ENCODE results near the gene NMT2. TPM values are rescaled to one million over a fixed set of nuclear protein-coding genes. Genes with fewer than 3 reads are reported as not detected.
"Not testable (repeated sequence)": the region's sequence is repeated elsewhere in the genome, so short reads cannot be mapped to it uniquely, and the experiment has no call there.

The NMT2 gene
- total and polyA plus RNA-seq, 3 donors from 2014 or later = 35.8 to 68.3 (median 56.6) TPM

DNA sequence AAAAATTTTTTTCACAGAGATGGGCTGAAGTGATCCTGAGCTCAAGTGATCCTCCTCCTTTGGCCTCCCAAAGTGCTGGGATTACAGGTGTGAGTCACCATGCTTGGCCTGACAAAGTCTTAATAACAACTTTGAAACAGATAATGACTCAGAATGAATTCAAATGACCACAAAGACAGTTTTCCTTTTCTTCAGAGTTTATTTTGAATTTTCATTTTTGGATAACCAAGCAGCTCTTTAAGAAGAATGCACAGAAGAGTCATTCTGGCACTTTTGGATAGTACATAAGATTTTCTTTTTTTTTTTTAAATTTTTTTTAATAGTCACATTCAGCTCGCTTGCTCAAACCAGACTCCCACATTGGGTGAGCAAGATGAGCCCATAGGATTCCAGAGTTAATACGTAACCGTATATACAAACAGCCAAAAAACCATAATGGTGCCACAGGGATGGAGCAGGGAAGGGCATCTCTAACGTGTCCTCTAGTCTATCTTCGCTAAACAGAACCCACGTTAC is 43.0 kb upstream of the NMT2 start:
- Histone ChIP-seq H3K27me3 (no peaks in the 10 kb centered on the region), H3K9me3 (no peaks in the 10 kb centered on the region), H3K4me1 (peaks cover 3% of the 10 kb centered on the region), H3K36me3 (ENCODE audit: low read depth, missing control alignments) (no peaks in the 10 kb centered on the region), H3K27ac (no peak overlapping the region), H3K4me3 (no peak overlapping the region)
- no peak for DNase-seq
- intact Hi-C loops (cut with DNase I; ENCODE audit: low total_unique reads) = no loop called here
- TF ChIP-seq POLR2A (IDR thresholded peaks at IDR 0.05) = no peak
- WGBS, 2 donors = 80 to 83% methylated on average over 6 of the region's 6 CpGs

- H3K4me3 ChIP-seq = no peak overlapping the region
- H3K27ac ChIP-seq = no peak overlapping the region
- intact Hi-C loops (cut with DNase I; ENCODE audit: low total_unique reads) = no loop called here
- no peaks in the 10 kb centered on the region for H3K36me3 ChIP-seq (ENCODE audit: low read depth, missing control alignments)
- no peak for TF ChIP-seq POLR2A (IDR thresholded peaks at IDR 0.05)
- TF ChIP-seq, protein P1, sequence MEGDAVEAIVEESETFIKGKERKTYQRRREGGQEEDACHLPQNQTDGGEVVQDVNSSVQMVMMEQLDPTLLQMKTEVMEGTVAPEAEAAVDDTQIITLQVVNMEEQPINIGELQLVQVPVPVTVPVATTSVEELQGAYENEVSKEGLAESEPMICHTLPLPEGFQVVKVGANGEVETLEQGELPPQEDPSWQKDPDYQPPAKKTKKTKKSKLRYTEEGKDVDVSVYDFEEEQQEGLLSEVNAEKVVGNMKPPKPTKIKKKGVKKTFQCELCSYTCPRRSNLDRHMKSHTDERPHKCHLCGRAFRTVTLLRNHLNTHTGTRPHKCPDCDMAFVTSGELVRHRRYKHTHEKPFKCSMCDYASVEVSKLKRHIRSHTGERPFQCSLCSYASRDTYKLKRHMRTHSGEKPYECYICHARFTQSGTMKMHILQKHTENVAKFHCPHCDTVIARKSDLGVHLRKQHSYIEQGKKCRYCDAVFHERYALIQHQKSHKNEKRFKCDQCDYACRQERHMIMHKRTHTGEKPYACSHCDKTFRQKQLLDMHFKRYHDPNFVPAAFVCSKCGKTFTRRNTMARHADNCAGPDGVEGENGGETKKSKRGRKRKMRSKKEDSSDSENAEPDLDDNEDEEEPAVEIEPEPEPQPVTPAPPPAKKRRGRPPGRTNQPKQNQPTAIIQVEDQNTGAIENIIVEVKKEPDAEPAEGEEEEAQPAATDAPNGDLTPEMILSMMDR (IDR thresholded peaks at IDR 0.05) = no peak
- H3K4me1 ChIP-seq = peaks cover 3% of the 10 kb centered on the region
- H3K9me3 ChIP-seq = no peaks in the 10 kb centered on the region
- 83 to 88% methylated on average over 8 of the region's 8 CpGs for WGBS, 2 donors
- H3K27me3 ChIP-seq = no peaks in the 10 kb centered on the region
- no peak for DNase-seq
These were observed 42.0 kb upstream of the NMT2 start for GRCh38 chr10:15210521-15210920.

- TF ChIP-seq, protein P1 (IDR thresholded peaks at IDR 0.05) = peak; percentile 68 to 85 (median 81)
- no peak for TF ChIP-seq POLR2A (IDR thresholded peaks at IDR 0.05)
- peak; percentile 93 for DNase-seq
- intact Hi-C loops (cut with DNase I; ENCODE audit: low total_unique reads) = no loop called here
- peaks cover 3% of the 10 kb centered on the region for H3K4me1 ChIP-seq
- no peak overlapping the region for H3K27ac ChIP-seq
- H3K4me3 ChIP-seq = no peak overlapping the region
- 40 to 44% methylated on average over 11 to 14 of the region's 14 CpGs for whole genome bisulfite sequencing, 2 donors
- no peaks in the 10 kb centered on the region for H3K9me3 ChIP-seq
- no peaks in the 10 kb centered on the region for H3K27me3 ChIP-seq
- H3K36me3 ChIP-seq (ENCODE audit: low read depth, missing control alignments) = no peaks in the 10 kb centered on the region
These were observed 41.5 kb upstream of the NMT2 start for GRCh38 chr10:15209827-15210509.

DNA sequence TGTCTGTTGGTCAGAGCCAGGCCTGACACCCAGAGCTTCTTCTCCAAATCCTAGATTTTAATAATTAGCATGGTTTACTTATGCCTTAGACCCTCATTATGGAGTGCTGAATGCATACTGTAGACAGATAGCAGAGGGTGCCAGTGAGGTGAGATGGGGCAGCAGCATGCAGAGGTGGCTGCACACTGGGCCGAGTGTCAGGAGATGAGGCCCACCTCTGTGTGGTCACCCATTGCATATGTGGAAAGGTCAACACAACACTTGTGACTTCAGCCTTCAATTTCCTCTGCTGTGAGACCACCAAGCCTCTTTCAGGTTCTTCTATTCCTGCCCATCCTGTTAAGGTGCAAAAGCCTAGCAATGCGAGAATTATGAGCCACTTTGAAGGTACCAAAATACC is 39.7 kb upstream of the NMT2 start:
- TF ChIP-seq, protein P1 (IDR thresholded peaks at IDR 0.05) = no peak
- TF ChIP-seq POLR2A (IDR thresholded peaks at IDR 0.05) = no peak
- Histone ChIP-seq H3K4me3 (no peak overlapping the region), H3K36me3 (ENCODE audit: low read depth, missing control alignments) (no peaks in the 10 kb centered on the region), H3K27me3 (no peaks in the 10 kb centered on the region), H3K4me1 (peaks cover 3% of the 10 kb centered on the region), H3K9me3 (no peaks in the 10 kb centered on the region), H3K27ac (no peak overlapping the region)
- intact Hi-C loops (cut with DNase I; ENCODE audit: low total_unique reads) = no loop called here
- DNase-seq = no peak
- WGBS, 2 donors = 83 to 93% methylated on average over 2 of the region's 2 CpGs

DNA sequence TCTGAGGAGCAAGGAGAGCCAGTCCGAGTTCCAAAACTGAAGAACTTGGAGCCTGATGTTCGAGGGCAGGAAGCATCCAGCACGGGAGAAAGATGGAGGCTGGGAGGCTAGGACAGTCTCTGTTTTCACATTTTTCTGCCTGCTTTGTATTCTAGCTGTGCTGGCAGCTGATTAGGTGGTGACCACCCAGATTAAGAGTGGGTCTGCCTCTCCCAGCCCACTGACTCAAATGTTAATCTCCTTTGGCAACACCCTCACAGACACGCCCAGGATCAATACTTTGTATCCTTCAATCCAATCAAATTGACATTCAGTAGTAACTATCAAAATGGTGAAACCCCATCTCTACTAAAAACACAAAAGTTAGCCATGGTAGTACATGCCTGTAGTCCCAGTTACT is 38.9 kb upstream of the NMT2 start:
- 91 to 95% methylated on average over 4 of the region's 4 CpGs for WGBS, 2 donors
- intact Hi-C loops (cut with DNase I; ENCODE audit: low total_unique reads) = not testable (repeated sequence)

GRCh38 chr10:15202639-15203038 is 34.1 kb upstream of the NMT2 start:
- no peak for TF ChIP-seq POLR2A (IDR thresholded peaks at IDR 0.05)
- TF ChIP-seq, protein P1 (IDR thresholded peaks at IDR 0.05) = no peak
- H3K9me3 ChIP-seq = no peaks in the 10 kb centered on the region
- 75 to 92% methylated on average over 2 of the region's 2 CpGs for WGBS, 2 donors
- intact Hi-C loops (cut with DNase I; ENCODE audit: low total_unique reads) = no loop called here
- no peaks in the 10 kb centered on the region for H3K36me3 ChIP-seq (ENCODE audit: low read depth, missing control alignments)
- no peak overlapping the region for H3K27ac ChIP-seq
- no peaks in the 10 kb centered on the region for H3K27me3 ChIP-seq
- no peak overlapping the region for H3K4me3 ChIP-seq
- DNase-seq = no peak
- H3K4me1 ChIP-seq = no peaks in the 10 kb centered on the region

More for the DNA sequence above, 38.9 kb upstream of the NMT2 start:
- H3K27ac ChIP-seq; H3K4me1 ChIP-seq; H3K4me3 ChIP-seq; H3K36me3 ChIP-seq (ENCODE audit: low read depth, missing control alignments); DNase-seq; H3K9me3 ChIP-seq; H3K27me3 ChIP-seq: not testable (repeated sequence)

- H3K9me3 ChIP-seq; H3K27me3 ChIP-seq; H3K27ac ChIP-seq; H3K4me1 ChIP-seq; H3K4me3 ChIP-seq; intact Hi-C loops (cut with DNase I; ENCODE audit: low total_unique reads); H3K36me3 ChIP-seq (ENCODE audit: low read depth, missing control alignments); DNase-seq: not testable (repeated sequence)
- WGBS, 2 donors = 82 to 90% methylated on average over 8 of the region's 8 CpGs
These were observed 33.8 kb upstream of the NMT2 start for GRCh38 chr10:15202301-15202621.

Data from testis (tissue), 3 donors.